Measurements from ENCODE around the gene VWA8.

GRCh38 chr13:41919031-41919740 lies 41.7 kb downstream of the VWA8 start:
- TF ChIP-seq, protein P1, sequence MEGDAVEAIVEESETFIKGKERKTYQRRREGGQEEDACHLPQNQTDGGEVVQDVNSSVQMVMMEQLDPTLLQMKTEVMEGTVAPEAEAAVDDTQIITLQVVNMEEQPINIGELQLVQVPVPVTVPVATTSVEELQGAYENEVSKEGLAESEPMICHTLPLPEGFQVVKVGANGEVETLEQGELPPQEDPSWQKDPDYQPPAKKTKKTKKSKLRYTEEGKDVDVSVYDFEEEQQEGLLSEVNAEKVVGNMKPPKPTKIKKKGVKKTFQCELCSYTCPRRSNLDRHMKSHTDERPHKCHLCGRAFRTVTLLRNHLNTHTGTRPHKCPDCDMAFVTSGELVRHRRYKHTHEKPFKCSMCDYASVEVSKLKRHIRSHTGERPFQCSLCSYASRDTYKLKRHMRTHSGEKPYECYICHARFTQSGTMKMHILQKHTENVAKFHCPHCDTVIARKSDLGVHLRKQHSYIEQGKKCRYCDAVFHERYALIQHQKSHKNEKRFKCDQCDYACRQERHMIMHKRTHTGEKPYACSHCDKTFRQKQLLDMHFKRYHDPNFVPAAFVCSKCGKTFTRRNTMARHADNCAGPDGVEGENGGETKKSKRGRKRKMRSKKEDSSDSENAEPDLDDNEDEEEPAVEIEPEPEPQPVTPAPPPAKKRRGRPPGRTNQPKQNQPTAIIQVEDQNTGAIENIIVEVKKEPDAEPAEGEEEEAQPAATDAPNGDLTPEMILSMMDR (IDR thresholded peaks at IDR 0.05): no peak
- no peak for TF ChIP-seq POLR2A (IDR thresholded peaks at IDR 0.05)
- no peak for TF ChIP-seq EP300 (IDR thresholded peaks at IDR 0.05)
